Measurements from ENCODE around the gene GPS1. TPM values are rescaled to one million over a fixed set of nuclear protein-coding genes. Genes with fewer than 3 reads are reported as not detected.

GPS1 gene
- total and polyA plus RNA-seq, 9 of the 15 experiments (the other 6 are each of a cell fraction or from before 2014, with no cell fraction given) = 3.1 to 167 (median 69.9) TPM

GRCh38 chr17:82031885-82032627, 19.6 kb upstream of the GPS1 start (continued):
- TF ChIP-seq XRCC5 (IDR thresholded peaks at IDR 0.05; ENCODE audit: low read depth, low read length) = 0 out of 2 replicates have a peak, but pooled peaks have one; percentile 41
- no peak for TF ChIP-seq SIRT6 (IDR thresholded peaks at IDR 0.05; ENCODE audit: low read depth, low read length)
- no peak for TF ChIP-seq SP1 (CRISPR knock-in tag; IDR thresholded peaks at IDR 0.05)
- TF ChIP-seq CBFA2T3 (IDR thresholded peaks at IDR 0.05) = no peak
- TF ChIP-seq THRAP3 (IDR thresholded peaks at IDR 0.05; ENCODE audit: borderline replicate concordance) = no peak
- no peak for TF ChIP-seq E2F1 (CRISPR knock-in tag; IDR thresholded peaks at IDR 0.05)
- TF ChIP-seq ZNF407 (IDR thresholded peaks at IDR 0.05; ENCODE audit: low read depth) = no peak
- no peak for TF ChIP-seq PCBP2 (IDR thresholded peaks at IDR 0.05; ENCODE audit: low read depth, low read length, poor library complexity, severe bottlenecking)
- TF ChIP-seq FOXA3 (CRISPR knock-in tag; conservative IDR thresholded peaks at IDR 0.05 in 1 of 2, IDR thresholded peaks at IDR 0.05 in 1 of 2) = no peak
- TF ChIP-seq CXXC5 (CRISPR knock-in tag; IDR thresholded peaks at IDR 0.05) = peak; percentile 61
- no peak for TF ChIP-seq U2AF2 (optimal IDR thresholded peaks at IDR 0.05; ENCODE audit: low read depth, low read length)
- no peak for TF ChIP-seq CBX1 (IDR thresholded peaks at IDR 0.05; ENCODE audit: low read depth)
- TF ChIP-seq NFE2L1 (tag; IDR thresholded peaks at IDR 0.05; ENCODE audit: borderline replicate concordance, low read depth) = no peak
- TF ChIP-seq PTBP1 (IDR thresholded peaks at IDR 0.05; ENCODE audit: low read depth, low read length) = no peak
- TF ChIP-seq ZNF76 (CRISPR knock-in tag; IDR thresholded peaks at IDR 0.05; ENCODE audit: borderline replicate concordance) = no peak
- TF ChIP-seq ESRRA (IDR thresholded peaks at IDR 0.05; ENCODE audit: borderline replicate concordance, low read depth) = peak; percentile 30; the same call in 1 of the 2 replicates
- TF ChIP-seq ZNF124 (CRISPR knock-in tag; IDR thresholded peaks at IDR 0.05) = no peak

Data from K562 (cell line).